Measurements from ENCODE around the gene FBN2. TPM values are rescaled to one million over a fixed set of nuclear protein-coding genes. Genes with fewer than 3 reads are reported as not detected.
A peak's percentile ranks its signal among the peaks of the same experiment; 100 is the strongest.

The FBN2 gene
- total and polyA plus RNA-seq, 12 donors, result 2.2 to 237 (median 21.6) TPM

DNA sequence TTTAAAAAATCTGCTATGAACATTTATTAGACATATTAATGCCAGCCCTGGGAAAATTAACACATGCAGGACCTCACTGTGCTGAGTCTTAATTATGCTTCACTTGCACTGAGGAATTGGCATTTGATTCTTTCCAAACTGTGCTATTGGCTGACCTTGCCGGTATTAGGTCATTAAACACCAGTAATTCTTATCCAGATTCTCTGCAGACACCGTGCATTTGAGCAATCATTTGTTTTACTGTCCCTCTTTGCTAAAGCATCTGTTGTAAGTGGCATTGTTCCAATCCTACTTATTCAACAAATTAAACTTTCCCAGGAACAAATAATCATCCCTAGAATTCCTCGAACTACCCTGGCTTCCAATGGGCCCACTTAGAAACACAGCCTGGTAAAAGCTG is 309.5 kb downstream of the FBN2 start:
- H3K36me3 ChIP-seq (replicated peaks in 1 of 2), result no peaks in the 10 kb centered on the region
- no peak overlapping the region for H3K4me3 ChIP-seq
- H3K4me1 ChIP-seq (replicated peaks in 1 of 2), result no peaks in the 10 kb centered on the region
- 28 to 45% (median 36%) methylated on average over 3 of the region's 3 CpGs for WGBS, 4 donors
- intact Hi-C loops (cut with DNase I), result no loop called here
- no peaks in the 10 kb centered on the region for H3K9me3 ChIP-seq (replicated peaks in 1 of 3)
- TF ChIP-seq, protein P1, sequence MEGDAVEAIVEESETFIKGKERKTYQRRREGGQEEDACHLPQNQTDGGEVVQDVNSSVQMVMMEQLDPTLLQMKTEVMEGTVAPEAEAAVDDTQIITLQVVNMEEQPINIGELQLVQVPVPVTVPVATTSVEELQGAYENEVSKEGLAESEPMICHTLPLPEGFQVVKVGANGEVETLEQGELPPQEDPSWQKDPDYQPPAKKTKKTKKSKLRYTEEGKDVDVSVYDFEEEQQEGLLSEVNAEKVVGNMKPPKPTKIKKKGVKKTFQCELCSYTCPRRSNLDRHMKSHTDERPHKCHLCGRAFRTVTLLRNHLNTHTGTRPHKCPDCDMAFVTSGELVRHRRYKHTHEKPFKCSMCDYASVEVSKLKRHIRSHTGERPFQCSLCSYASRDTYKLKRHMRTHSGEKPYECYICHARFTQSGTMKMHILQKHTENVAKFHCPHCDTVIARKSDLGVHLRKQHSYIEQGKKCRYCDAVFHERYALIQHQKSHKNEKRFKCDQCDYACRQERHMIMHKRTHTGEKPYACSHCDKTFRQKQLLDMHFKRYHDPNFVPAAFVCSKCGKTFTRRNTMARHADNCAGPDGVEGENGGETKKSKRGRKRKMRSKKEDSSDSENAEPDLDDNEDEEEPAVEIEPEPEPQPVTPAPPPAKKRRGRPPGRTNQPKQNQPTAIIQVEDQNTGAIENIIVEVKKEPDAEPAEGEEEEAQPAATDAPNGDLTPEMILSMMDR (IDR thresholded peaks at IDR 0.05), result no peak
- no peaks in the 10 kb centered on the region for H3K27me3 ChIP-seq
- DNase-seq, result peak in 3 of 7 donors; percentile 17 to 57 (median 32)
- no peak overlapping the region for H3K27ac ChIP-seq

GRCh38 chr5:128228008-128228407 is 310.0 kb downstream of the FBN2 start:
- DNase-seq, result no peak
- H3K4me1 ChIP-seq (replicated peaks in 1 of 2), result no peaks in the 10 kb centered on the region
- H3K9me3 ChIP-seq (replicated peaks in 1 of 3), result no peaks in the 10 kb centered on the region
- WGBS, 4 donors, result 59 to 83% (median 70%) methylated on average over 1 to 3 of the region's 3 CpGs
- no peak overlapping the region for H3K27ac ChIP-seq
- no peaks in the 10 kb centered on the region for H3K27me3 ChIP-seq
- no peak overlapping the region for H3K4me3 ChIP-seq
- TF ChIP-seq POLR2A (IDR thresholded peaks at IDR 0.05), result no peak
- TF ChIP-seq, protein P1 (IDR thresholded peaks at IDR 0.05), result no peak
- H3K36me3 ChIP-seq (replicated peaks in 1 of 2), result no peaks in the 10 kb centered on the region
- intact Hi-C loops (cut with DNase I), result no loop called here

- Histone ChIP-seq H3K27me3 (no peaks in the 10 kb centered on the region), H3K27ac (no peak overlapping the region), H3K4me1 (replicated peaks in 1 of 2) (no peaks in the 10 kb centered on the region), H3K4me3 (no peak overlapping the region), H3K36me3 (replicated peaks in 1 of 2) (no peaks in the 10 kb centered on the region), H3K9me3 (replicated peaks in 1 of 3) (no peaks in the 10 kb centered on the region)
- intact Hi-C loops (cut with DNase I), result no loop called here
- DNase-seq, result no peak
- TF ChIP-seq POLR2A (IDR thresholded peaks at IDR 0.05), result no peak
- TF ChIP-seq, protein P1 (IDR thresholded peaks at IDR 0.05), result no peak
- WGBS, 4 donors, result 91 to 100% (median 98%) methylated on average over 2 of the region's 2 CpGs
Observed at GRCh38 chr5:128225245-128226030, 312.6 kb downstream of the FBN2 start.

DNA sequence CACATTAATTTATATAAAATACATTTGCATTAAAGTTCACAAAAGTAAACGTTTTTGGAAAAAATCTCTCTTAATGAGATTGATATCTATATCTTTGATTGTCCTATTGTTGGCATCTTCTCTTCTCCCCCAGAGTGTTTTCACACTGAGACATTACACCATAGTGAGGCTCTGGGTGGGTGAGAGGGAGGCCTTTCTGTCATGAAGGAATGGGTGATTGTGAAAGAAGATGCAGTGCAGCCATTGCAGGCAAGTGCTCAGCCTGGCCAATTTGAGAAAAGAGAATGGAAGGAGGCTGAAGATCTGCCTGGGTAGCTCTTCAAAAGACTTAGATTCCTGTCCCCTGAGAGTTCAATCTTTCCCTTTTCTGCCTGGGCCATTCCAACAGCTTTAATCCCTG is 313.7 kb downstream of the FBN2 start:
- TF ChIP-seq, protein P1 (IDR thresholded peaks at IDR 0.05), result no peak
- TF ChIP-seq POLR2A (IDR thresholded peaks at IDR 0.05), result no peak
- intact Hi-C loops (cut with DNase I), result loop anchor here in 1 of 2 donors (5.0 kb wide), 1 partner anchor 448 kb away; no protein-coding TSS in a partner anchor
- H3K4me1 ChIP-seq (replicated peaks in 1 of 2), result no peaks in the 10 kb centered on the region
- H3K4me3 ChIP-seq, result no peak overlapping the region
- H3K27ac ChIP-seq, result no peak overlapping the region
- no peak for DNase-seq
- no peaks in the 10 kb centered on the region for H3K36me3 ChIP-seq (replicated peaks in 1 of 2)
- no peaks in the 10 kb centered on the region for H3K9me3 ChIP-seq (replicated peaks in 1 of 3)
- no peaks in the 10 kb centered on the region for H3K27me3 ChIP-seq
- 50 to 71% (median 55%) methylated on average over 1 of the region's 1 CpG for WGBS, 4 donors
